ENCODE measurements around the gene TMEM181.

Gene TMEM181

DNA sequence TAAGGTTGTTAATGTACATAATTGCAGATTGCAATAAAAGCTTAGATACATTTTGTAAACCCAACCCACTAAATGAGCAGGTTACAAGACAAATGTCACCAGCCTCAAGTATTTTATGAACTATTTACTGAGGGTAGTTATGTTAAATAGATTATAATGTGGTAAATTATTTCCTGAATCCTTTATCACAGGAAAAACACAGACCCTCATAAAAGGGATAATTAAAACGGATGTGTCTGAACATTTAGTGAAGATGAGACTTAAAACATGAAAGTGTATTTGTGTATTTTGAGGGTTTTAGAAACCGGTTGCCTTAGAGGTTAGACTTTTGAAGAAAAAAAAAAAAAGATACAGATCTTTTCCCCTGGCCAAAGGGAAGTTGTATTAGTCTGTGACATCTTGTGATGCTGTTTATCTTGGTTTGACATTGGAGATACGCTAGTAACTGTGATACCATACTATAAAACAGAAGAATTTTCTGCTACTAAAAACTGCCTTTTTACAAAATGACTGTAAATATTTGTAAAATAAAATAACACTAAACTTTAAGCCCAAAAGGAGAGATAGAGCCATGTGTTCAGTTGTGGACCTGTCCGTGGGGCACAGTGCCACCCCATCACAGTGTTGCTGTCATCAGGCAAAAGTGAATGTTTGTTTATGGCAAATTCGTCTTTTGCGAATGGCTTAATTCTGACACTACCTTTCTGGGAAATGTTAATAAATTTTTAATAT is 75.0 kb downstream of the TMEM181 start:
- no peak overlapping the region for H3K4me3 ChIP-seq (replicated peaks; ENCODE audit: low read depth, low read length)
- DNase-seq (ENCODE audit: extremely low read depth, low read depth), result no peak
- TF ChIP-seq, protein P1, sequence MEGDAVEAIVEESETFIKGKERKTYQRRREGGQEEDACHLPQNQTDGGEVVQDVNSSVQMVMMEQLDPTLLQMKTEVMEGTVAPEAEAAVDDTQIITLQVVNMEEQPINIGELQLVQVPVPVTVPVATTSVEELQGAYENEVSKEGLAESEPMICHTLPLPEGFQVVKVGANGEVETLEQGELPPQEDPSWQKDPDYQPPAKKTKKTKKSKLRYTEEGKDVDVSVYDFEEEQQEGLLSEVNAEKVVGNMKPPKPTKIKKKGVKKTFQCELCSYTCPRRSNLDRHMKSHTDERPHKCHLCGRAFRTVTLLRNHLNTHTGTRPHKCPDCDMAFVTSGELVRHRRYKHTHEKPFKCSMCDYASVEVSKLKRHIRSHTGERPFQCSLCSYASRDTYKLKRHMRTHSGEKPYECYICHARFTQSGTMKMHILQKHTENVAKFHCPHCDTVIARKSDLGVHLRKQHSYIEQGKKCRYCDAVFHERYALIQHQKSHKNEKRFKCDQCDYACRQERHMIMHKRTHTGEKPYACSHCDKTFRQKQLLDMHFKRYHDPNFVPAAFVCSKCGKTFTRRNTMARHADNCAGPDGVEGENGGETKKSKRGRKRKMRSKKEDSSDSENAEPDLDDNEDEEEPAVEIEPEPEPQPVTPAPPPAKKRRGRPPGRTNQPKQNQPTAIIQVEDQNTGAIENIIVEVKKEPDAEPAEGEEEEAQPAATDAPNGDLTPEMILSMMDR (IDR thresholded peaks at IDR 0.05; ENCODE audit: low read depth, low read length, missing control alignments), result no peak

DNA sequence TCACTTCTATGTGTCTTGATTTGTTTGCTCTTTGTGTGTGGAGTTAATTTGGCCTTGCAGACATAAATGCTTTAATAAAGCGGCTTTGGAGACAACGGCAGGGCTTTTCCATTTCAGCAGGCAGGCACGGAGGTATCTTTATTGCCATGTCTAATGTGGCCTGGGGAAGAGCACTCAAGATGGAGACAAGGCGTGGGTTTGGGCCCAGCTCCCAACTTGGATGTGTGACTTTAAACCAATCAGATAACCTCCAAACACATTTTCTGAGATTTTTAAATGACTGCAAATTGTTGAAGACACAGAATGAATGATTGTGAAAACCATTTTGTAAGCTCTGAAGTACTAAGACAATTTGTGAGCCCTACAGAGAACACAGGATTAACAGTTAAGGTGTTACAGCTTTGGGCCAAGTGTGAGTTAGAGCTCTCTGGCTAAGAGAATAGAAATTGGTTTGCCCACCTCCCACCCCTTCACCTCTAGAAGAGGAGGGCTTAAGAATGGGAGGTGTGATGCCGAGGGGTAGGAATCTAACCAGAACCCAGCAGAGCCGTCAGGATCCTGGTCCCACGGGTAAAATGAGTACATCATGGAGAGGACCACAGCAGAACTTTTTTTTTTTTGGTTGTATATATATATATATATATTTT is 75.7 kb downstream of the TMEM181 start:
- no peak for DNase-seq (ENCODE audit: extremely low read depth, low read depth)
- TF ChIP-seq, protein P1 (IDR thresholded peaks at IDR 0.05; ENCODE audit: low read depth, low read length, missing control alignments), result no peak
- H3K4me3 ChIP-seq (replicated peaks; ENCODE audit: low read depth, low read length), result no peak overlapping the region

DNA sequence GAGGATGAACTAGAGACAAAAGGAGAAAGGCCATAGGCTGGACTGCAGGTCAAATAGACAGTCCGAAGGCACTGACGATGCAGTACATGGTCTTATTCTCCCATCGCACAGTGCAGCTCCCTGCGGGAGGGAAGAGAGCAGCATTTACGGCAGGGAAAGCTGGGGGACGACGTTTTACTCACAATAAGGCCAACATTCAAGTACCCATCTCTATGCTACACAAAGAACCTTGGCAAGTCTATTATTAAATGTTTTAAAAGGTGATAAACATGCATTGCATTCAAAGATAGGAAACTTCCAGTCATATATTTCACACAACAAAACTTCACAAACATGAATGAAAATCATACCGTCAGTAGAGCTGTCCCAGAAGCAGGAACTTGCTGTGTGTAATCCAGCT is 76.9 kb downstream of the TMEM181 start:
- H3K4me3 ChIP-seq (replicated peaks; ENCODE audit: low read depth, low read length), result no peak overlapping the region
- no peak for DNase-seq (ENCODE audit: extremely low read depth, low read depth)
- TF ChIP-seq, protein P1 (IDR thresholded peaks at IDR 0.05; ENCODE audit: low read depth, low read length, missing control alignments), result no peak

DNA sequence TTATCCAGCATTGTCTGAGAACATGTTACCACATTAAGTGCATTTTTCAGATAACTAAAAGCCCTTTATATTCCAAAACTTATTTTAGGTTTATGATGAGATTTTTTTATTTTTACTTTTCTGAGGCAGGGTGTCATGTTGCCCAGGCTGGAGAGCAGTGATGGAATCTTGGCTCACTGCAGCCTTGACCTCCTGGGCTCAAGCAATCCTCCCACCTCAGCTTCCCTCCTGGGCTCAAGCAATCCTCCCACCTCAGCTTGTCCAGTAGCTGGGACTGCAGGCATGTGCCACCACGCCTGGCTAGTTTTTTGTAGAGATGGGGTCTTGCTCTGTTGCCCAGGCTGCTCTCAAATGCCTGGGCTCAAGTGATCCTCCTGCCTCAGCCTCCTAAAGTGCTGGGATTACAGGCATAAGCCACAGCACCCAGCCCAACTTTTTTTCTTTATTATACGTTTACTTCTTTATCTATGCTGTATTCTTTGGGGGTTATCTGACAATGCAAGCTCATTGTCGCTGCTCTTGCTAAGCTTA is 78.5 kb downstream of the TMEM181 start:
- TF ChIP-seq, protein P1 (IDR thresholded peaks at IDR 0.05; ENCODE audit: low read depth, low read length, missing control alignments), result no peak
- no peak overlapping the region for H3K4me3 ChIP-seq (replicated peaks; ENCODE audit: low read depth, low read length)
- DNase-seq (ENCODE audit: extremely low read depth, low read depth), result no peak

DNA sequence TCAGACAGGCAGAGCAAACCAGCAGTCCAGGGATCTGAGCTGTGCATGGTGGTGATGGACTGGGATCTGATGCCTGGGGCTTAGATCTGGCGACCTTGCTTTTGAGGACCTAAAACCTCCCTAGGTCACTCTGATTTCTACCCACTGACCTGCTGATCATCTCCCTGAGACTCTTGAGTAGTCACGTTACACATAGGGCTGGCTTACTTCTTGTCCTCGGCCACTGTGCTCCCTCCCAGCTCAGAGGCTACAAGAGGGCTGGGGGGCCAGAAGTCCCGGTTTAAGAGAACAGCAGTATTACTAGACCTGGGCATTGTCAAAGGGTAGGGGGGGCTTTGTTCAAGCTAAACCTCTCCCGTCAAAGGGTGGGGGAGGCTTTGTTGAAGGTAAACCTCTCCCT is 79.2 kb downstream of the TMEM181 start:
- TF ChIP-seq, protein P1 (IDR thresholded peaks at IDR 0.05; ENCODE audit: low read depth, low read length, missing control alignments), result no peak
- no peak for DNase-seq (ENCODE audit: extremely low read depth, low read depth)
- H3K4me3 ChIP-seq (replicated peaks; ENCODE audit: low read depth, low read length), result no peak overlapping the region

DNA sequence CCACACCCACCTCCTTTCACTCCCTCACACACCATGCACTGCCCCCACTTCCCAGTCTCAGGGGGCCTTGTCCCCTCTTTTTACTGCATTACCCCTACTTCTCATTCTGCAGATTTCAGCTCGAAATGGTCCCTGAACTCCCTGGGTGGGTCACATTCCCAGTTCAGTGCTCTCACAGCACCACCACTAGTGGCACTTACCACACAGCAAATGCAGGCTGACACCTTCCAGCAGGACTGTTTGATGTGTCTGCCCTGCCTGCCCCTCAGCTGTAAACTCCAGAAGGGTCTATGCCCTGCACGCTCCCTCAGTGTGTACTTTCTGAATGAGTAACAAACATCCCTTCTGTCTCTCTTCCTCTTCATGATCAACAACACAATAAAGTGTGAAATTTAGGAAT is 80.6 kb downstream of the TMEM181 start:
- no peak for DNase-seq (ENCODE audit: extremely low read depth, low read depth)
- TF ChIP-seq, protein P1 (IDR thresholded peaks at IDR 0.05; ENCODE audit: low read depth, low read length, missing control alignments), result no peak
- no peak overlapping the region for H3K4me3 ChIP-seq (replicated peaks; ENCODE audit: low read depth, low read length)
